Natural killer cell (primary cell): ENCODE results near the gene PRKACA. TPM values are rescaled to one million over a fixed set of nuclear protein-coding genes. Genes with fewer than 3 reads are reported as not detected.

Source experiments
- ATAC-seq, 3 donors: fragments of 150-1000 bp in 2 of 3; fragments of 200-7000 bp in 1 of 3; cut with Tn5 transposase; 1 replicate in 1 of 3; 2 replicates in 2 of 3; pipeline ENCODE4 v1.10.0; 2021; ENCODE audit warnings: mild to moderate bottlenecking in 2 of 3, moderate library complexity in 2 of 3
- DNase-seq, 2 donors: peaks; one replicate each; pipeline versions ENCODE4 v3.0.0 to v3.0.0-alpha.2; 2013 to 2021; ENCODE audit warnings: mixed read lengths in 1 of 2
- H3K27ac ChIP-seq: one replicate; pipeline ENCODE4 v1.5.1; 2013; ENCODE audit warnings: mild to moderate bottlenecking, low read length
- H3K27me3 ChIP-seq: one replicate; pipeline ENCODE4 v1.6.1; 2013; ENCODE audit warnings: low read length; ENCODE audit not compliant: control insufficient read depth, insufficient read depth
- H3K36me3 ChIP-seq: one replicate; pipeline ENCODE4 v1.6.1; 2013; ENCODE audit warnings: low read length; ENCODE audit not compliant: control insufficient read depth, insufficient read depth
- H3K4me1 ChIP-seq: one replicate; pipeline ENCODE4 v1.6.1; 2013; ENCODE audit warnings: low read length; ENCODE audit not compliant: control insufficient read depth, insufficient read depth
- H3K4me3 ChIP-seq: one replicate; pipeline ENCODE4 v1.5.1; 2013; ENCODE audit warnings: low read length
- H3K9me3 ChIP-seq: one replicate; pipeline ENCODE4 v1.6.1; 2013; ENCODE audit warnings: low read length; ENCODE audit not compliant: control insufficient read depth, insufficient read depth
- H3K27ac Mint-ChIP-seq, 2 donors: one replicate each; pipeline ENCODE4 v1.8.0; 2022; ENCODE audit warnings: mild to moderate bottlenecking in 2 of 2, mixed read lengths in 2 of 2, moderate library complexity in 1 of 2
- H3K27me3 Mint-ChIP-seq, 2 donors: one replicate each; pipeline ENCODE4 v1.8.0; 2022; ENCODE audit warnings: low read depth in 2 of 2, mixed read lengths in 2 of 2
- H3K36me3 Mint-ChIP-seq: one replicate; pipeline ENCODE4 v1.8.0; 2022; ENCODE audit warnings: mixed read lengths
- H3K4me1 Mint-ChIP-seq, 2 donors: one replicate each; pipeline ENCODE4 v1.8.0; 2022; ENCODE audit warnings: mixed read lengths in 2 of 2
- H3K4me3 Mint-ChIP-seq: one replicate; pipeline ENCODE4 v1.8.0; 2022; ENCODE audit warnings: mild to moderate bottlenecking, moderate library complexity, mixed read lengths
- H3K9me3 Mint-ChIP-seq, 2 donors: one replicate each; pipeline ENCODE4 v1.8.0; 2022; ENCODE audit warnings: mixed read lengths in 2 of 2
- CTCF ChIP-seq: fragments of 200-600 bp; IDR thresholded peaks from one replicate; pipeline ENCODE4 v1.8.0; 2022; ENCODE audit warnings: antibody characterized with exemption
- WGBS: methylation state at CpG from one replicate; pipeline ENCODE4 v1.1.7; 2013; ENCODE audit warnings: missing lambda C conversion rate; ENCODE audit not compliant: insufficient coverage; 5-methylcytosine and 5-hydroxymethylcytosine counted together
- intact Hi-C: fragments of 100-400 bp; cut with micrococcal nuclease; formaldehyde crosslinking; loops from one replicate; pipeline ENCODE4 v1.14.2; 2022
- total RNA-seq, 4 donors: library from RNA; stranded (reverse); fragments of 120-200 nt in 1 of 4; gene quantifications; one replicate each; pipeline versions ENCODE4 v1.2.3 to v1.2.4, GENCODE V29; 2013 to 2022

The PRKACA gene
- total RNA-seq, 3 donors from 2014 or later (not counting 1 experiment from before 2014, with no cell fraction given) = 68.6 to 71.8 (median 69.3) TPM

GRCh38 chr19:14073925-14074838 lies 43.4 kb downstream of the PRKACA start:
- Histone ChIP-seq H3K4me3 (peak overlapping the region; percentile 61), H3K4me1 (peaks cover 36% of the 10 kb centered on the region), H3K36me3 (no peaks in the 10 kb centered on the region), H3K27ac (peak overlapping the region; percentile 51), H3K9me3 (no peaks in the 10 kb centered on the region), H3K27me3 (peaks cover 6% of the 10 kb centered on the region)
- Mint-ChIP-seq H3K36me3 (no peaks in the 10 kb centered on the region), H3K27me3 (no peaks in the 10 kb centered on the region), H3K4me3 (peak overlapping the region; percentile 98), H3K27ac (peak overlapping the region; percentile 86 to 98), H3K9me3 (no peaks in the 10 kb centered on the region), H3K4me1 (peaks cover 15 to 25% of the 10 kb centered on the region in 2 donors)
- intact Hi-C loops = loop anchor here (1.0 to 2.0 kb wide), 2 partner anchors 25 to 194 kb away; no protein-coding TSS in a partner anchor
- peak; percentile 34 to 53 for DNase-seq
- peak; percentile 0 to 3 (median 2) for ATAC-seq
- TF ChIP-seq CTCF = no peak
- 1% methylated on average over 44 of the region's 44 CpGs for WGBS

GRCh38 chr19:14073261-14073924 lies 44.2 kb downstream of the PRKACA start:
- under 1% methylated on average over 106 of the region's 106 CpGs for WGBS

GRCh38 chr19:14072535-14073260 lies 44.9 kb downstream of the PRKACA start, which contains the start of gene MISP3:
MISP3 (plus strand) TSS chr19:14072786; CDS start chr19:14073310, 524 bp downstream.
- peak in 1 of 3 donors; percentile 3 for ATAC-seq
- Mint-ChIP-seq H3K36me3 (no peaks in the 10 kb centered on the region), H3K9me3 (no peaks in the 10 kb centered on the region), H3K27ac (peak within 1 kb of the TSS; percentile 86 to 98), H3K4me3 (peak within 1 kb of the TSS; percentile 98), H3K27me3 (no peaks in the 10 kb centered on the region), H3K4me1 (peaks cover 15 to 25% of the 10 kb centered on the region in 2 donors)
- TF ChIP-seq CTCF = no peak
- H3K27ac ChIP-seq = peak within 1 kb of the TSS; percentile 51
- H3K27me3 ChIP-seq = peaks cover 6% of the 10 kb centered on the region
- DNase-seq = peak in 1 of 2 donors; percentile 52
- intact Hi-C loops = no loop called here
- no peaks in the 10 kb centered on the region for H3K9me3 ChIP-seq
- WGBS = under 1% methylated on average over 51 of the region's 51 CpGs
- no peaks in the 10 kb centered on the region for H3K36me3 ChIP-seq
- H3K4me3 ChIP-seq = peak within 1 kb of the TSS; percentile 61
- peaks cover 36% of the 10 kb centered on the region for H3K4me1 ChIP-seq

More at GRCh38 chr19:14073261-14073924, 44.2 kb downstream of the PRKACA start:
- Mint-ChIP-seq H3K4me3 (peak overlapping the region; percentile 98), H3K27me3 (no peaks in the 10 kb centered on the region), H3K36me3 (no peaks in the 10 kb centered on the region), H3K9me3 (no peaks in the 10 kb centered on the region), H3K4me1 (peaks cover 15 to 25% of the 10 kb centered on the region in 2 donors), H3K27ac (peak overlapping the region; percentile 86 to 98)
- peak; percentile 83 to 90 for DNase-seq
- no peaks in the 10 kb centered on the region for H3K9me3 ChIP-seq
- ATAC-seq = peak; percentile 66 to 86 (median 75)
- H3K4me3 ChIP-seq = peak overlapping the region; percentile 61
- H3K4me1 ChIP-seq = peaks cover 36% of the 10 kb centered on the region
- H3K27ac ChIP-seq = peak overlapping the region; percentile 51
- peaks cover 6% of the 10 kb centered on the region for H3K27me3 ChIP-seq
- H3K36me3 ChIP-seq = no peaks in the 10 kb centered on the region
- intact Hi-C loops = no loop called here
- peak; percentile 42 for TF ChIP-seq CTCF
